SW480 (cell line): ENCODE measurements around the gene IL17REL.
A peak's percentile ranks its signal among the peaks of the same experiment; 100 is the strongest.

Source experiments
- DNase-seq: peaks from one replicate; pipeline ENCODE4 v3.0.0-alpha.2; 2016; ENCODE audit warnings: low spot score

IL17REL gene

DNA sequence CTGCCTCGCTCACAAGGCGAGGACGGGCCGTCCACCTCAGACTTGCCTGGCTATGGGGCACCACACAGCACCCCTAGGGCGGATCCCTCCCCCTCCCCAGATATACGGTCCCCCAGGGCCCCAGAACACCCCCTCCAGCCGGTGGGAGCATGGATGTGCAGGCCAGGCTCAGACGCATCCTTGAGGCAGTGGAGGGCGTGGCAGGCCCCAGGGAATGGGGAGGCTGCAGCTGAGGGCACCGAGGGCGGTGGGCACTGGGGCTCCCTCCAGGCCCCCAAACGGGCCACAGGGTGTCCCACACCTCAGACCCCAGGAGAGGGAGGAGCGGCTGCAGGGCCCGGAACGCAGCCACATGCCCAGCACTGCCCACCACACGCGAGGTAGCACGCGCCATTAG is 33.5 kb upstream of the IL17REL start:
- DNase-seq = no peak

DNA sequence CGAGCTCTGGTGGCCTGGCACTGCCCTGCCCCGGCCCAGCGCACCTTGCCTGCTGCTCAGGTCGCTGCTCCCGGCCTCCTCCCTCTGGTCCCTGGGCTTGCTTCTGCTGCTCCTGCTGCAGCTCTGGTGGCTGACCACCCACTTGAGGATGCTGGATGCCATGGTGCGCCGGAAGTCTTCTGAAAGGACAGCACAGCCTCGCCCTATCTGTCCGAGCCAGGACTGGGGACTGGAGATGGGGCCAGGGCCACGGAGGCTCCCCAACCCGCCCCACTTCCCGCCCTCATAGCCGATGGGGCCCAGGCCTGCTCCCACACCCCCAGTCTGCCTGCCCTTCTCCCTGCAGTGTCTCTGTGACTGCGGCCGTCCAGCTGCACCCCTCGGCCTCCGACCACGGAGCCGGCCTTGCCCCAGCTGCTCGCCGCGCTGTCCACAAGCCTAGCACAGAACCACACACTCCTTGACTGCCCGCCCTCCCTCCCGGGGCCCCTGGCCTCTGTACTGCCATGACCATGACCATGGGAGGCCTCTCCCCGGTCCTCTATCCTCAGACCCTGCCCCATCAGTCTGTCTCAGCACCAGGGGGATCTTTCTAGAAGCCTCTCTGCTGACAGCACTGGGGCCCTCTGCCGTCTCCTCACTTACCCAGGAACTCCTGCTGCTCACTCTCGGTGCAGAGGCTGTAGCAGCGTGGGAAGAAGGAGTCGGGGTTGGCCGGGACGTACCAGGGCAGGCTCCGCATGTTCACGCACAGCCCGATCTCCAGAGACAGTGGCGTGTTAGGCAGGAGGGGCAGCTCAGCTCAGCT is 32.9 kb upstream of the IL17REL start:
- DNase-seq = peak; percentile 32

DNA sequence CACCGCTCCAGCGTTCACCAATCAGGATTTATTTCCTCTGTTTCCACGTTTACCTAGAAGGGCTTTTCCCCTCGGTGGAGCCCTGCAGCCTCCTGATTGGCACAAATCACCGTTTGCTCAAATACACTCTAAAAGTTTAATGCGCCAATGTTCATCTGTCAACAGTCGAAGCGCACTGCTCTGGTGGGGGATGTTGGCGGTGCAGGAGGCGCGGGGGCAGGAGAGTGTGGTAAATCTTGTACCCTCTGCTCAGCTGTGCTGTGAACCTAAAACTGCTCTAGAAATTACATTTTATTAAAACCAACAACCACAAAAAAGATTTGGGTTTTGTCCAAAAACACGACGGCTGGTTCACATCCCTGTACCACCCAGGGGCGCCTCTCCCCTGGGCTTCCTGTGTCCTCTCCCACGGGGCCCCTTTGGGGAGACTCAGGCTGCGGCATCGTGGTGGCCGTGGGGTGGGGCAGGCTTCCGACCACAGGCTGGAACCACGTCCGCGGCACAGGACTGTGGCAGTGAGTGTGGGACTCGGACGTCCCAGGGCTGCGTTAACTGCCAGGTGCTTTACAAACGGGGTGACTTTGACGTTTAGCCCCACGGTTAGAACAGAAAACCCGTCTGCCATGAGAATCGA is 32.0 kb upstream of the IL17REL start:
- no peak for DNase-seq

DNA sequence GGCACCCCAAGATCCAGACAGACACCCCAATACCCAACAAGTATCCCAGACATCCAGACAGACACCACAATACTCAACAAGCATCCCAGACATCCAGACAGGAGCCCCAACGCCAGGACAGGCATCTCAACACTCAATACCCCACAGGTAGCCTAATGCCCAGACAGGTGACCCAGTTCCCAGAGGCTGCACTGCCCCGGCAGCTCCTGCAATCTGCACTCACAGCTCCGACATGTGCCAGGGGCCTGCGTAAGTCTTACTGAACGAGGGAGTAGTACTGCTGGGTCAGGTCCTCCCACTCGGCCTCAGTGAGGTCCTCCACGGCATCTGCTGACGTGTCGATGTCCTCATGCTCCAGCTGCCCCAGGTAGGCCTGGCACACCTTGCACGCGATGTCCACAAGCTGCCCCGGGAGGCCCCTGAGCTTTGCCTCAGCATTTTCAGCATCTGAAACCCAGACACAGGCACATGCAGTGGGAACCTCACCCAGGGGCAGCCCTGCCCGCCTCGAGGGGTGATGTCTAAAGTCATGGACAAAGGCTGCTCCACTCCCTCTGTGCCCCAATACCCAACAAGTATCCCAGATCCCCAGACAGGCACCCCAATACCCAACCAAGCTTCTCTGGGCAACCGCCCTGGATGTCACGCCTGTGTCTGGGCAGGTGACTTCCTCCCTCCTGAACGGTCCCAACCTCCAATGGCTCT is 28.9 kb upstream of the IL17REL start:
- DNase-seq = no peak

DNA sequence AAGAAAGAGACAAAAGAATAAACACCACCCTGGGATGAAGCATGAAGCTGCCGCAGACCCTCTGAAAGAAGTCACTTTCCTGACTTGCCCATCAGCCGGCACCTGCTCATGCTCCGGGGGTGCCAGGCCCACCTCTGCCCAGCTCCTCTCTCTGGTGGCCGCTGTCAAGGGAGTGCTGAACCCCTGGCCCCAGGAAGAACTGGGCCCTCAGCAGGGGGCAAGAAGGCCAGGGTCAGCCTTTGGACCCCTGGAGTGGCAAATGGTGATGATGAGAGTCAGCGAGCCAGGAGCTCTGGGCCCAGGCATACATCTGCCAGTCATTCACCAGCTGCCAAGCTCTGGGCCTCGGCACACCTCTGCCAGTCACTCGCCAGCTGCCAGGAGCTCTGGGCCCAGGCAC is 28.2 kb upstream of the IL17REL start:
- no peak for DNase-seq

DNA sequence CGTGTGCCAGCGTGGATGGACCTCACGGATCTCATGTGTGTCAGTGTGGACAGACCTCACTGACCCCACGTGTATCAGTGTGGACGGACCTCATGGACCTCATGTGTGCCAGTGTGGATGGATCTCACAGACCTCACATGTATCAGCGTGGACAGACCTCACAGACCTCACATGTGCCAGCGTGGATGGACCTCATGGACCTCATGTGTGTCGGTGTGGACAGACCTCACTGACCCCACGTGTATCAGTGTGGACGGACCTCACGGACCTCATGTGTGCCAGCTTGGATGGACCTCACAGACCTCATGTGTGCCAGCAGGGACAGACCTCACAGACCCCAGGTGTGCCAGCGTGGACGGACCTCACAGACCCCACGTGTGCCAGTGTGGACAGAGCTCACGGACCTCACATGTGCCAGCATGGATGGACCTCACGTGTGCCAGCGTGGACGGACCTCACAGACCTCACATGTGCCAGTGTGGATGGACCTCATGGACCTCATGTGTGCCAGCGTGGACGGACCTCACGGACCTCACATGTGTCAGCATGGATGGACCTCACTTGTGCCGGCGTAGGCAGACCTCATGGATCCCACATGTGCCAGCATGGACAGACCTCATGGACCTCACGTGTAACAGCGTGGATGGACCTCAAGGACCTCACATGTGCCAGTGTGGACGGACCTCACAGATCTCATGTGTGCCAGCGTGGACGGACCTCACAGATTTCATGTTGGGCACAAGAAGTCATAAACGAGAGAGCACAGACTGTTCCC is 27.3 kb upstream of the IL17REL start:
- DNase-seq = no peak

DNA sequence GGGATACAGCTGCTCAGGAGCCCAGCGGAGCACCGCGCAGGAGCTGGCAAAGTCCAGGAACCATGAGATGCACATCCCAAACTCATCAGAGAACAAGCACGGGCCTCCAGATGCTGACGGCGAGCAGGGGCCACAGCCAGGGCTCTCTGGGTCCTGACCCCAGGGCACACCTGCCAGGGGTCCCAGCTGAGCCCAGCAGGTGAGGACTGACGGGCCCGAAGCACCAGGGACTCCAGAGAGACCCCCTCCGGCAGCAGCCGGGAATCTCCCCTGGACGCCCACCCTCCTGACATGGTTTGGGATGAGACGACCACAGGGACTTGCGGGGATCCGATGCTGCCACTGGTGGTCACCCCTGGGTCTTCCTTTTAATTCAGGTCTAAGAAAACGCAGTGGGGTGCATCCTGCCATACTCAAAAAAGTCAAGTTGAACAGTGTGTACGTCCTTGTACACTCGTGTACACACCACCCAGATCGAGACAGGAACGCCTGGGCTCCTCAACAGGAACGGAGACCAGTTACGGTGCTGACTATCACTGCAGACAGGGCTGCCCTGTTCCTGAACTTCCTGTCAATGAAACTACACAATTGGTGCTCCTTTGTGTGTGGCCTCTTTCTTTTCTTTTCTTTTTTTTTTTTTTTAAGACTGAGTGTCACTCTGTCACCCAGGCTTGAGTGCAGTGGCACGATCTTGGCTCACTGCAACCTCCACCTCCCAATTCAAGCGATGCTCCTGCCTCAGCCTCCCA is 23.6 kb upstream of the IL17REL start:
- no peak for DNase-seq

DNA sequence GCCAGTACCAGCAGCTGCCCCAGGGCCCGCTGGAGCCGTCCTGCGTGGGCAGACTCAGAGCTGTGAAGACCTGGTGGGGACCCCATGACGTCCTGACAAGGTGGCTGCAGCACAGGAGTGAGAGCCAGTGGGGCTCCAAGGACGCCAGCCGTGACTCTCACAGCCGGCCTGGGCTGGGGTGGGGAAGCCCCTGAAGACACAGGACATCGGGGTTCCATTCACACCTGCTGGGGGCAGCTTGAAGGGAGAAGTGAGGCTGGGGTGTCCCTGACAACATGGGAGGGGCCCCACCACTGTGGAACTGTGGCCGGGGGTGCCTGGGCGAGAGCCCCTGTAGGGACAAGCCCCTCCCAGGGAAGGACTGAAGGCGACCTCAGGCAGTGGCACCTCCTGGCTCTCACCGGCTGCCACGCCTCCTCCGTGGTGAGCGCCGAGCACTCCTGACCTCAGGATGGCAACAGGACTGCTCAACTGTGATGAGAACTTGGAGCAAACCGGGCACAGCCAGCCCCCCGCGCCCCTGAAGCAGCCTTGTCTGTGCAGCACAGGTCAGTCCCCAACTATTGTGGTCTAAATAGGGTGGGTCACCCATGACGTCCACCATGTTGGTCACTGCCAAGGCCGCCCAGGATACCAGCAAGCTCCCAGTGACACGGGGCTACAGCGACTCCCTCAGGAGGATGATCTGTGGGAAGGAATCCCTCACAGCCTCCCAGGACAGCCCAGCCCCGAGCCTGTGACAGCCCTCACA is 22.7 kb upstream of the IL17REL start:
- DNase-seq = no peak

DNA sequence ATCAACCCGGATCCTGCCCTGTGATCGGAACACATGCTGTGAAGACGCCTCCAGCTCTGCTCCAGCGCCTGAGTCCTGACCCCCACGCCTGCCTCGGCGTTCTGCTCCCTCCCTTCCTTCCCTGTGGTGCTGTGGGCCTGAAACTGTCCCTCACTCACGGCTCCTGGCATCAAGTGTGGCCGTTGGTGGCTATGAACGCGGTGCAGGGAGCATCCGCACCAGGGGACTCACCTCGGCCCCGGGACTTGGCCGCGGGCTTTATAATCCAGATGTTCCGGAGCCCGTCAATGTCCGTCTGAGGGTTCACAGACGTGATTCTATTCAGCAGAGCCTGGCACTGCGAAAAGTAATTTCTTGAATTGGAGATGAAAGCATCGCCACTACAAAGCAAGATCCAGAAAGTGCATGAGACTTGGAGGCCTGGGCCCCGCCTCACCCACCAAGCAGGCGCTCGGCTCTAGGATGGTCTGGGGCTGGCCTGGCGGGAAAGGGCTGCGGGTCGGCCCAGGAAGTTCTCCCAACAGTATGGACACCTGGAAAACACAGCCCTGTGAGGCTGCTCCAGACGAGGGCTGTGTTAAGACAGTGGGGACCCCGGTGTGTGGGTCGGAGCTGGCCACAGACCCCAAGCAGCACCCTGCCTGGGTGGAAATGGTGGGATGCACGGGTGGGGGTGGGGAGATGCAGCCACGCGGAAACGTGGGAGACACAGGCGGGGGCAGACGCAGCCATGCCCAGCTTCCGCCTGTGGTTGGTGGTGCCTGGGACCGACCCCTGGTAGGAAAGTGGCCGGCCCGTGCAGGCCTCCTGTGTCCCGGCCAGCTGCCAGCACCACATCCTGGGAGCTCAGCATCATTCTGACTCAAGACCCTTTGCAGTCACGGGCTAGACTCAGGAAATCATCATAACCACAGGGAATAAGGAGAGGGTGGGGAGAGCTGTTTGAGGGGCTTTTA is 21.8 kb upstream of the IL17REL start:
- DNase-seq = no peak

DNA sequence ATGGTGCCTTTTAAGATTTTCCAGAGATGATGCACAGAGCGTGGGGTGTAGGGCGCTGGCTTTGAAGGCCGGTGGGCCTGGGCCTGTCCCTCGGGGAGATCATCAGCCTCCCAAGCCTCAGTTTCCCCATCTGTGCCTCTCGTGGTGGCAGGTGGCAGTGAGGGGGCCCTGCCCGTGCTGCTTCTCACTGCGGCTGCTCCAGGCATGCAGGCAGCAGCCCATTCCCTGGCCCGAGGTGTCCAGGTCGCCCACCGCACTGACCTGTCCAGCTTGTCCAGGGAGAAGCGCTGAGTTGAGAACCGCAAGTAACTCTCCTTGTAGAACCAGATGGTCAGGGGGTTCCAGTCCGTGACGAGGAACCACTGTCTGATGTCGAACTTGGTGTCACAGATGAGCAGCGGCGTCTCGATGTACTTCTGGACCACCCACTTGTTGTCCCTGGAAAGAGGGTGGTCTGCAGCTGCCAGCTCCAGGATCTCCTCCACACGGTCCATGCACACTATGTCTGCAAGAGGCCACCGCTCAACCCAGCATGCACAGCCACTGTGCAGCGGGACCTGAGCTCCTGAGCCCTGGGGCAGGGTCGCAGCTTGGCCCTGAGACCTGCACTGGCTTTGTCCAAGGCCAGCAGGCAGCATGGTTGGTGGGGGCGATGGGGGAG is 20.5 kb upstream of the IL17REL start:
- no peak for DNase-seq

DNA sequence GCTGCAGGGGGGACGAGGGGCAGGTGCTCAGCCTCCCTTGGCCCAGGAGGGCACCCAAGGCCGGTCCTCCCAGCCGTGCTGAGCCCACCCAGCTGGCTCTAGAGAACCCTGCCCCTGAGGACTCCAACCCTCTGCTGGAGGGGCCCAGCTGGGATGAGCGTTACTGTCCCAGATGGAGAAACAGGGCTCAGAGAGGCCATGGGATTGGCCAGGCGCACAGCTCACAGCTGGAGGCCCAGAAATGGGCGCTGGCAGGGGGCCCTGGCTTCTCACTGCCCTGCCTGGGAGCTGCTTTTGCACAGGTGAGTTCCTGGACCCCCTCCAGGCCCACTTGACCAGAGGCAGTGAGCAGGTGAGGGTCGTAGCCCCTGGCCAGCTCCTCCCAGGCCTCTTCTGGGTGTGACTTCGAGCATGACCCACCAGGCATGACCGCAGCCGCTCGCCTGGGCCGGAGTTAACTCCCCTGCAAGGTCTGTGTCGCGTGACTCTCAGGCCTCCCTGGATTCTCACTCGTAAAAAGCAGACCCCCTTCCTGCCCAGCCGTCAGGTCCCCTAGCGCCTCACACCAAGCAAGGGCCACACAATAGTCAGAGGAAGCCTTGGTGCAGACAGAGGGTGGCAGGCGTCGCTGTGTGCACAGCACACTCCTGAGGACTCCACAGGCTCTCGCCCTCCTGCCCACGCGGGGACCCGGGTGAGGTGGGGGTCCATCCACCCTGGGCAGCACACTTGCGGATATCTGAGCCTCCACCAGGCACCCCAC is 19.7 kb upstream of the IL17REL start:
- no peak for DNase-seq

DNA sequence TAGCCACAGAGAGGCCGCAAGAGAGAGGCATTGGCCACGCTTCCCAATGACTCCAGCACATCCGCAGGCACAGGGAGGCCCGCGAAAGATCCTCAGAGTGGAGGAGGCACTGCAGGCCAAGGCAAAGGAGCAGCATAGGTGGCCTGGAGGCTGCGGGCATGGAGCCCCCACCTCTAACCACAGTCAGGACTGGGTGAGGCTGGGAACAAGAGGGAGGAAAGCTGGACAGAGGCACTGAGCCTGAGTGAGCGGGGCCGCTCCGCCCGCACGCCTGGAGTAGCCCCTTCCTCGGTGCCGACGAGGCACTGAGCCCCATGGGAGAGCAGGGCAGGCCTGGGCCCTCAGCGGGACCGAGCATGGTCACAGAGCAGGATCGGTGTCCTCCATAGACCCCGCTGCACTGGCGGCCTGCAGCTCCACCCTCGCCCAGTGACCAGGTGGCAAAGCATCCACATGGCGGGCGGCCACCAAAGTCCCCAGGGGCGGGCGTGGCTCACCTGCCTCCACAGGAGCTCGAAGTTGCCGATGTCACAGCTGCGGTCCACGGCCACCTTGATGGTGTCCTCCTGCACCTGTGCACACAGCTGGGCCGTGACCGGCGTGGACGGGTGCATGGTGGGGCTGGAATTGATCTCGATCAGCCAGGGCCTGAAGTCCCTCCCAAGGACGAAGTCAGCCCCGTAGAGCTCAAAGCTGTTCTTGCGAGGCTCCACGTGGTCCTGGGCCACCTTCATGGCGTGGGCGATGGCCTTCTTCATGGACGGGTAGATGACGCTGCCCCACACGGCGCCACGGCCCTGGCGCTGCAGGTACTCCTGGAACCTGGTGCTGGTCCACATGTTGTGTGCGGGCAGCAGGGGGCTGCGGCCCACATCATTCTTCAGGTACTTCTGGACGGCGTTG is 18.9 kb upstream of the IL17REL start:
- no peak for DNase-seq

DNA sequence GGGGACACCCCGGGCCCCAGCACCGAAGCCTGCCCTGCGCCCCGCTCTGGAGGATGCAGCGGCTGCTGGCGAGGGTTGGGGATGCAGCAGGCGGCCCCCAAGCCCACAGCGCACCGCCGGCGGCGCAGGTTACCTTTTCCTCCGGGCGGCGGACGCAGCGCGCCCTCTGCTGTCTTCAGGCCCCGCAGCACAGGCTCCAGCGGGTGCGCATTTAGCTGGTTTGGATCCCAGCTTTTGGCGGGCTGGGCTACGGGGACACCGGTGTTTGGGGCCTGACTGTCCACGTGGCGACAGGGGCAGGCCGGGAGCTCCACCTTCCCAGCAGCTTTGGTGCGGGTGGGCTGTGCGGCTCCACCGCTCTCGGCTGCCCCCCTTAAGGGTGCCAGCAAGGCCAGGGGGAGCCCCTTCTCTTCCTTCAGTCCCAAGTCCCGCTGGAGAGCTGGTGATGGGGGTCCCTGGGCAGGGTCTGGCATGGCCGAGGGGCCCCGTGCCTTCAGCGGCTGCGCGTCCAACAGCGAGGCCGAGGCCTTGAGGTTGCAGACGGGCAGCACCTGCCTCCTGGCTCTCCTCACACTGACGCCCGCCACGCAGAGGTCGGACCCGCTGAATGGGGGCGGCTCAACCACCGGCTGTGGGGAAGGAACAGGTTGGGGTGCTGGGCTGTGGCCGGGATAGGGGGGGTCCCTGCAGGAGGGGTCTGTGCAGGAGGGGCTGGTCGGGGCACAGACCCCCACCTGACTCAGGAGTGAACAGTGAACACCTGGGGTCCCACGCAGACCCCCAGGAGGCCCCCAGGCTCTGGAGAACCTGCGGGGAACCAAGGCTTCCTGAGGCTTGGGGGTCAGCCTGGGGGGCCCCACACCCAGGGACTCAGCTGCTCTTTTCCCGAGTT is 18.0 kb upstream of the IL17REL start:
- peak; percentile 79 for DNase-seq

DNA sequence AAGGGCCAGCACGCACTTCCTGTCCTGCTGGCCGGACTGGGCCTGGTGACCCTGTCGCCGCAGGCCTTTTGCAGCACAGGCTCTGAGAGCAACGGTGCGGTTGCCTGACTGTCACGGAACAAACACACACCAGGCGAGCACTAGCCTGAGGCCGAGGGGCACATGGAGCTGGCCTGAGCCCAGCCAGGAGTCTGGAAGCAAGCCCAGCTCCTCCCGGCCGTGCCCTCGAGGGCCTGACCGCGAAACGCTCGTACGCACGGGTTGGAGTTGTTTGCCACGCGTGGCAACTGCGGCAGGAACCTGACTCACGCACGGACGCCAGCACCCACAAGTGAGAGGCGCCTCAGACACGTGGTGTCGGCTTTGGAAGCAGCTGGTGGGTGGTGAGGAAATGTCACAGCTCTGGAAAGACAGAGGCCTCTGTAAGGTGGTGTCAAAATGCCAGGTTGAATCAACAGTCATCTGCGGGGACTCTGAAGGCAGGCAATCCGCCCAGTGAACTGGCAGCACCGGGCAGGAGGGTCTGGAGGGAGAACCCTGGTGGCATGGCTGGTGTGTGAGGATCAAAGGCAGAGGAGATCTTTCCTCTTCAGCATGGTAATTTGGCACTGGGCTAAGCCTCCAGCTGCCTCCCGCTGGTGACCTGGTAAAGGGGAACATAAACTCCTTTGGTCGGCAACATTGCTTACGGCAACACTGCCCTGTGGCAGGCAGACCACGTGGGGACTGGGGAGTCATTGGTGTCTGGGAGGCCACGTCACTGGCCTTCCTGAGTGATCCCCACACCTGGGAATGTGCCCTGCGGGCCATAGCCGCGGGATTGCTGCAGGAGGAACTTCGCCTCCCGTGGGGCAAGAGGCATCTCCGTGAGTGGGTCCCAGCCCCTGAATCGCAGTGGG is 15.3 kb upstream of the IL17REL start:
- DNase-seq = peak; percentile 85

DNA sequence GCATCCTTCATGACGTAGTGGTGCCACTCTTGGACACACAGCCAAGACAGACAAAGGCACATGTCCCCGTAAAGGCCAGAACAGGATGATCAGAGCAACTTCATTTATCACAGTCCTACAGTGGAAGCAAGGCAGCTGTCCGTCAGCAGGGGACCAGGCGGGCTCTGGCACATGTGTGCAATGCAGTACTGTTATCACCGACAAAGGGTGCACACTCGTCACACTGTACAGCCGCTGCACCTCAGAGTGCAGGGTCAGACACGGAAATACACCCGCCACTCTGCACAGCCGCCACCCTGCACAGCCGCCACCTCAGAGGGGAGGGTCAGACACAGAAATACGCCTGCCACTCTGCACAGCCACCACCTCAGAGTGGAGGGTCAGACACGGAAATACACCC is 13.4 kb upstream of the IL17REL start:
- DNase-seq = no peak
